Hematopoietic multipotent progenitor cell treated with erythropoietin and hydrocortisone succinate and interleukin-3 and kit ligand, for 17 days (in vitro differentiated cells): Measurements from ENCODE around the gene TSPAN33.
"Not testable (repeated sequence)": the region's sequence is repeated elsewhere in the genome, so short reads cannot be mapped to it uniquely, and the experiment has no call there.

Source experiments
- DNase-seq: peaks from one replicate; pipeline ENCODE4 v3.0.0-alpha.2; 2015; ENCODE audit warnings: low spot score

TSPAN33 gene

GRCh38 chr7:129144095-129144833, at the start of gene TSPAN33:
Gene TSPAN33, plus strand, starts transcription at chr7:129144707. Its CDS starts 274 bp downstream, at chr7:129144981.
- no peak for DNase-seq

- DNase-seq = no peak
Observed at GRCh38 chr7:129095258-129095657, 49.2 kb upstream of the TSPAN33 start.

- DNase-seq = no peak
Observed at GRCh38 chr7:129098409-129099084, 46.0 kb upstream of the TSPAN33 start.

- no peak for DNase-seq
Observed at GRCh38 chr7:129100827-129101166, 43.7 kb upstream of the TSPAN33 start.

GRCh38 chr7:129101746-129102145, 42.8 kb upstream of the TSPAN33 start:
- no peak for DNase-seq

GRCh38 chr7:129103561-129104324, 40.8 kb upstream of the TSPAN33 start:
- no peak for DNase-seq

- DNase-seq = no peak
Observed at GRCh38 chr7:129108581-129108980, 35.9 kb upstream of the TSPAN33 start.

GRCh38 chr7:129110258-129110981, 34.1 kb upstream of the TSPAN33 start:
- DNase-seq = no peak

- DNase-seq = no peak
Observed at GRCh38 chr7:129110982-129111376, 33.5 kb upstream of the TSPAN33 start.

- no peak for DNase-seq
Observed at GRCh38 chr7:129115676-129116075, 28.8 kb upstream of the TSPAN33 start.

GRCh38 chr7:129118182-129118581, 26.3 kb upstream of the TSPAN33 start:
- DNase-seq = no peak

GRCh38 chr7:129118976-129119375, 25.5 kb upstream of the TSPAN33 start:
- no peak for DNase-seq

GRCh38 chr7:129121501-129122077, 22.9 kb upstream of the TSPAN33 start:
- DNase-seq = not testable (repeated sequence)

- DNase-seq = no peak
Observed at GRCh38 chr7:129122078-129122750, 22.3 kb upstream of the TSPAN33 start.

- DNase-seq = no peak
Observed at GRCh38 chr7:129122751-129123509, 21.6 kb upstream of the TSPAN33 start.

- no peak for DNase-seq
Observed at GRCh38 chr7:129123510-129123857, 21.0 kb upstream of the TSPAN33 start.

GRCh38 chr7:129126314-129126713, 18.2 kb upstream of the TSPAN33 start:
- DNase-seq = no peak

- no peak for DNase-seq
Observed at GRCh38 chr7:129127154-129127553, 17.4 kb upstream of the TSPAN33 start.

- DNase-seq = no peak
Observed at GRCh38 chr7:129127601-129128000, 16.9 kb upstream of the TSPAN33 start.

- no peak for DNase-seq
Observed at GRCh38 chr7:129134356-129134987, 10.0 kb upstream of the TSPAN33 start.
